K562 (cell line): ENCODE measurements around the gene TEX54.
"Not testable (repeated sequence)": the region's sequence is repeated elsewhere in the genome, so short reads cannot be mapped to it uniquely, and the experiment has no call there.

Source experiments
- ATF2 ChIP-seq: sonication (generic); formaldehyde crosslinking; IDR thresholded peaks from 2 replicates; pipeline ENCODE4 v1.8.1; 2022; ENCODE audit warnings: missing genetic modification reagents
- CTCF ChIP-seq, 3 experiments: IDR thresholded peaks in 2 of 3; conservative IDR thresholded peaks in 1 of 3; 2 replicates each; pipeline ENCODE4 v1.5.1; 2011 to 2012; ENCODE audit warnings: low read length in 3 of 3, mild to moderate bottlenecking in 3 of 3, control low read depth in 2 of 3, improper control_type of control experiment in 1 of 3, inconsistent platforms in 1 of 3, low read depth in 1 of 3, mixed read lengths in 1 of 3, moderate library complexity in 1 of 3; ENCODE audit not compliant: insufficient read depth in 2 of 3

- not testable (repeated sequence) for TF ChIP-seq CTCF (IDR thresholded peaks at IDR 0.05 in 2 of 3, conservative IDR thresholded peaks at IDR 0.05 in 1 of 3; ENCODE audit: insufficient read depth in 2 of 3, low read depth in 1 of 3, low read length in 3 of 3); ATF2 (CRISPR knock-in tag)
Observed at GRCh38 chr11:62859281-62859703, 26.7 kb upstream of the TEX54 start.
